Stimulated activated CD8-positive, alpha-beta memory T cell treated with anti-CD3 and anti-CD28 coated beads, Interleukin-12 subunit alpha, Interleukin-12 subunit beta, amount 100 ng/mL, for 24 hours (primary cell): ENCODE measurements around the gene SCAND1.
"Not testable (repeated sequence)": the region's sequence is repeated elsewhere in the genome, so short reads cannot be mapped to it uniquely, and the experiment has no call there.

Source experiments
- DNase-seq: peaks from one replicate; pipeline ENCODE4 v3.0.0-alpha.2; 2020; ENCODE audit errors: extremely low read depth

Gene SCAND1

GRCh38 chr20:35954200-35954906 is at the start of gene SCAND1:
SCAND1 (minus strand) TSS chr20:35954502; CDS start chr20:35954284, 218 bp downstream.
- peak; percentile 94 for DNase-seq

DNA sequence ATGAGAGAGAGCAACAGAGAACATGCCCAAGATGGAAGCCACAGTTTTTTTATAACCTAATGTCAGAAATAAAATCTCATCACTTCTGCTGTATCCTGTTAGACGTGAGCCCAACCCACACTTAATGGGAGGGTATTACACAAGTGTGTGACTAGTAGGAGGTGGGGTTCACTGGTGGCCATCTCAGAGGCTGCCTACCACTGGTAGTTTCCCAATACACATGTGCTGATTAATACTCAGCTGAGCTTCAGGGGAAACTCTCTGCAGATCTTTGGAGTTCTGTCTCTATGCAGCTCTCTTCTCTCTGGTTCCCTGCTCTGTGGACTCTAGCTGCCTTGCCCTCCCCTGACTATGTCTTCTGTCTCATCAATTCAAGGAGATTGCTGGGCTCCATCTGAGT is 49.7 kb upstream of the SCAND1 start:
- no peak for DNase-seq

DNA sequence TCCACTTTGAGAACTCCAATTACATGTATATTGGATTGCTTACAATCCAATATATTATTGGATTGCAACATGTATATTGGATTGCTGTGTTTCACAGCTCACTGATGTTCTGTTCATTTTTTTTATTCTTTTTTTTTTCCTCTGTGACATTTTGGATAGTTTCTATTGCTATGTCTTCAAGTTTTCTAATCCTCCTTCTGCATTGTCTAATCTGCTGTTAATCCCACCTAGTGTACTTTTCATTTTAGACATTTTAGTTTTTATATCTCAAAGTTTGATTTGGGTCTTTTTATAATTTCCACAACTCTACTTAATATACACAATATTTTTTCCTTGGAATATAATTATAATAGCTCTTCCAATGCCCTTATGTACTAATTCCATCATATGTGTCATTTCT is 48.6 kb upstream of the SCAND1 start:
- no peak for DNase-seq

- DNase-seq = not testable (repeated sequence)
Measured at GRCh38 chr20:36001331-36001730, 47.0 kb upstream of the SCAND1 start.

DNA sequence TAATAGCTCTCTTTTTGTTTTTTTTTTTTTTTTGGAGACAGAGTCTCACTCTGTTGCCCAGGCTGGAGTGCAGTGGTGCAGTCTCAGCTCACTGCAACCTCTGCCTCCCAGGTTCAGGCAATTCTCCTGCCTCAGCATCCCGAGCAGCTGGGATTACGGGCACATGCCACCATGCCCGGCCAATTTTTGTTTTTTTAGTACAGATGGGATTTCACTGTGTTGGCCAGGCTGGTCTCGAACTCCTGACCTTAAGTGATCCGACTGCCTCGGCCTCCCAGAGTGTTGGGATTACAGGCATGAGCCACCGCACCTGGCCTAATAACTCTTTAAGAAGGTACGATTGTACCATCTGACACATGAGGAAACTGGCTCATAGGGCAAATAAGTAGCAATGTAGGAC is 42.2 kb upstream of the SCAND1 start:
- not testable (repeated sequence) for DNase-seq

DNA sequence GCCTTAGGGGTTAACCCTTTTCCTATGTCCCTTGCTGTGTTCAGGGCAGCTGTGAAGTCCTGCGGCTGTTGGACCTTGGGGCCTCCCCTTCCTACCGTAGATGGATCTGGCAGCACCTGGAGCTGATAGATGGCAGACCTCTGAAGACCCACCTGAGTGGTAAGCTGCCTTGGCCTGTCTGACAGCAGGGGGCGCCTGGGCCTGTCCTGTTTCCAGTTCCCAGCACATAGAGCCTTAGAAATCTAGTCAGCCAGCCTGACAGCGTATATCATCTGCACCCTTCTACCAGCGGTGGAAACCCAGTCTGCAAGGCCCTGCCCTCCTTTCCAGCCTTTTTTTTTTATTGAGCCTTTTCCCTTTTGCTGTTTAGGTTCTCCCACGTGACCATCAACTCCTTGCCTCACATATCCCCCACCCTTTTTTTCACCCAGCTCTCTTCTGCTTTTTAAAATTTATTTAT is 40.7 kb upstream of the SCAND1 start:
- peak; percentile 45 for DNase-seq

DNA sequence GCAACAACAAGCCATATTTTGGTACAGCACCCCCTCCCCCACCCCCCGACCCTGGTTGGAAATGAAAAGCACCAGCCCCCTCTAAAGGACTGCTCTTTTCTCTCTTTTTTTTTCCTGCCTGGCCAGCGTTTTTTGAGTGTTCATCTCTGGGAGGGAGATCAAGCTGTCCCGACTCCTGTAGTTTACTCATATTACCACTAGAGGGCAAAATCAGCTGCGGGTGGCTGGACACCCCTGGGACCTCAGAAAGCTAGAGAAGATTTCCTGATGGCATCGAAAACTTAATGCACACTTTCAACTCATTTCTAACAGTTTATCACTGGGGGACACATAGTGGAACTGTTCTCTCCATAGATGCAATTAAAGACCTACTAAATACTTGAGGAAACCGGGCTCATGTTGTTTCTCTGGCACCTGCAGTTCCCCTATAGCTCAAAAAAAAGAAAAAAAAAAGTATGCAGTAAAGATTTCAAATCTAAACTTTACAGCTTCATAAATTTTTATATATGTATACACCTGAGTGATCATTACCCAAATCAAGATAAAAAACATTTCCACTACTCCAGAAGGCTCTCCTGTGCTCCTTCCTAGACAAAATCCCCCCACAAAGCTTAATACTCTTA is 38.5 kb upstream of the SCAND1 start:
- no peak for DNase-seq

DNA sequence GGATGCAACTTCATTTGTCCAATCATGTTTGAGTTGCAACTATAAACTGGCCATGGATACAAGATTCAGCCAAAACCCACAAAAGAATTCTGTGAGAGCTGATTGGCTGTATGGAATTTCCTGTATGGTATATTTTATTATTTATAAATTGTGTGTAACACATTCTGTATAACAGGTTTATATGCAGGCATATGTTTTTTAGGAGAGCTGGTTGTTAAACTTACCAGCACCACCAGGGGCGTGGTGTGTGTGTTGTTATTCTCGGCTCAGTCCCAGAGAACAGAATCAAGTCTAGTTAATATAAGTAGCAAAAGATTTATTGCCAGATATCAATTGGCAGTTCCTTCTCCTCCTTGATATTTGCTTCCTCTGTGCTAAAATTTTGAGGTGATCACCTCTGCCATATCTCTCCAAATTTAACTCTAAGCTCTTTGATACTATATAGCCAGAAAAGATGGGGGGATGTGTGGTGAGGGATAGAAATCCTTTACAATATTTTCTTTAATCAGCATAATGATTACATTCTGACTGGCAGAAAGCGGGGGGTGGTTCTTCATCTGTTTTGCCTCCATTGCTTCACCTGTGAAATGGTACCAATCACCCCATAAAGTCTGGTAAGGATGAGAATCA is 37.0 kb upstream of the SCAND1 start:
- no peak for DNase-seq

DNA sequence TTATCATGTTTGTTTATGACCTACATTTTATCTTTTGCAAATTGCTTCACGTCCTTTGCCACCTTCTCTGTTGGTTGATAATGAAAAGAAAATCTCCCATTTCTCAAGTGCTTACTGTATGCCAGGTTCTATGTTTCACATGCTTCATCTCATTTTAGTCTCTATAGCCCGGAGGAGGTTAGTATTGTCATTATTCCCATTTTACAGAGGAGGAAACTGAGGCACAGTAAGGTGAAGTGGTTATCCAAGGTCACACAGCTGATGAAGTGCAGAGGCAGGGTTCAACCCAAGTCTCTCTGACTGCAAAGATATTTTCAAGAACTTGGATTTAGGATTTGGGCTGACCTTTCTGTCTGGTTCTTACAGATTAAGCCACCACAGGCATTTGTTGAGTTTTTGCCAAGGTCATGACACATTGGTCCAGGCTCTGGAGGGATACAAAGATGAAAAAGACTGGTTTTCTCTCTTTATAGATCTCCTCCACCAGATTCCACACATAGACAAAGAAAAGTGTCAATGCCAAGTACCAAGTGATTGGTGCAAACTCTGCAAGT is 34.7 kb upstream of the SCAND1 start:
- DNase-seq = no peak

DNA sequence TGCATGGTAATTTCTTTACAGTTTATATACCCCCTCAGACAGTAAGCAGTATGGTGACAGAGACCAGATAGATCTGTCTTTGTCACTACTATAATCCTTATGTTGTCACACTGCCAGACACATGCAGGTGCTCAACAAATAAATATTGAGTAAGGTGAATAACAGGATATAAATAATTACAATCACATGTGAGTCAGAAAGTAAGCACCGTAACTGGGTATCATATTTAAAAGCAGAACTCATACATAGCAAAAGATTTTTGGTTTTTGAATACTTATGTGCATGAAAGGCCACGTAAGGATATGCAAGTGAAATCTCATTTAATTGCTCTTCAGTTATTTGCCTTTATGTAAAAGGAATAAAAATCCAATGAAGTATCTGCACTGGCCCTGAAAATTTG is 31.5 kb upstream of the SCAND1 start:
- DNase-seq = no peak

- no peak for DNase-seq
Measured at GRCh38 chr20:35984382-35984781, 30.1 kb upstream of the SCAND1 start.

GRCh38 chr20:35981969-35982368 is 27.7 kb upstream of the SCAND1 start:
- DNase-seq = no peak

DNA sequence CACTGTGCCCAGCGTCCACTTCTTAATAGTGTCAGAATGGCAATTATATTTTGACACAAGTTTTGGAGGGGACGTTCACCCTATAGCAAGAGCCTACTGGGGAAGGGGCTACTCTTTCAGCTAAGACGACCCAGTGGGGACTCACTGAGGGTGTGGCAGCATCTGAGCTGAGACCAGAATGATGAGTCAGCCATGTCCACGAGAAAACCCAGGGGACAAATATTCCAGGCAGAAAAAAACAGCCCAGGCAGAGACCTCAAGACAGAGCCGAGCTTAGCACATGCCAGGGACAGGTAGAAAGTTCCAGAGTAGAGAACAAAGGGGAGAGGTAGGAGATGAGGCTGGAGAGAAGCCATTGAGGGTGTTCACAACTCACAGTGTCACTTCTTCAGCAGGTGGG is 25.2 kb upstream of the SCAND1 start:
- DNase-seq = no peak

GRCh38 chr20:35978041-35978513 is 23.8 kb upstream of the SCAND1 start:
- DNase-seq = no peak

- no peak for DNase-seq
Measured at GRCh38 chr20:35975576-35976373, 21.5 kb upstream of the SCAND1 start.

GRCh38 chr20:35974256-35974655 is 20.0 kb upstream of the SCAND1 start:
- DNase-seq = no peak

GRCh38 chr20:35972462-35972861 is 18.2 kb upstream of the SCAND1 start:
- DNase-seq = no peak

DNA sequence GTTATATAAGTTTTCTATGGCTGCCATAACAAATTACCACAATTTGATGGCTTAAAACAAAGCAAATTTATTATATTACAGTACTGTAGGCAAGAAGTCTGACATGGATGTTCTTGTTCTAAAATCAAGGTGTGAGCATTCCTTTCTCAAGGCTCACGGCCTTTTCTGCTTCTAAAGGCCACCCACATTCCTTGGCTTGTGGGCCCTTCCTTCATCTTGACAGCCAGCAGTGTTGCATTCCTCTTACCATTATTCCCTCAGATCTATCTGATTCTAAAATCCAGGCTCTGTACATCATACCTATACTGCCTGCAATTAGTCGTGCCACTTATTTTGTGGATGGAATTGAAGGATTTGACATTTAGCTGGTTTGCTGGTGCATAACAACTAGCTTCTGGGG is 17.7 kb upstream of the SCAND1 start:
- no peak for DNase-seq

DNA sequence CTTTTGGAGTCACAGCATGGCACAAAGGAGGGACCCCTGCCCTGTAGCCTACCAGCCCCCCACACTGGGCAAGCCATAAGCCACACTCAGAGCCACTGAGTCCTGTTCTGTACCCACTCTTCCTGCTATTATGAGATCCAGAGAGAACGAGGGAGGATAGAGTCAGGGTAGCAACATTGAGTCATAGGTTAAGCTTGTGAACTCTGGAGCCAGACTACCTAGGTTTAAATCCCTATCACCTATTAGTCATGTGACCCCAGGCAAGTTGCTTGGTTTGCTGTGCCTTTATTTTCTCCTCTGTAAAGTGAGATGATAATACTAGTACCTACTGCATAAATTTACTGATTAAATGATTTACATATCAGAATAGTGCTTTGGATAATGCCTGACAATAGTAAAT is 14.6 kb upstream of the SCAND1 start:
- DNase-seq = no peak

- no peak for DNase-seq
Measured at GRCh38 chr20:35967979-35968640, 13.8 kb upstream of the SCAND1 start, which contains the start of gene CNBD2. CNBD2 (plus strand) TSS chr20:35968590; CDS start chr20:35968763, 173 bp downstream.

- DNase-seq = no peak
Measured at GRCh38 chr20:35963878-35964277, 9.6 kb upstream of the SCAND1 start.
